HEK293 (cell line): ENCODE results near the gene RPL26.
"Not testable (repeated sequence)": the region's sequence is repeated elsewhere in the genome, so short reads cannot be mapped to it uniquely, and the experiment has no call there.

ENCODE experiments used
- CTCF ChIA-PET: fragments of 350-600 bp; formaldehyde crosslinking; extraction: SDS; loops from one replicate; lab custom pipeline; 2021; ENCODE audit warnings: antibody characterized with exemption; lab: Yijun Ruan, JAX
- POLR2A ChIA-PET: fragments of 300-600 bp; formaldehyde crosslinking; extraction: SDS; loops from one replicate; lab custom pipeline; 2020; ENCODE audit warnings: antibody characterized with exemption, inconsistent platforms; lab: Yijun Ruan, JAX
- H3K27ac ChIP-seq: fragments of 200-500 bp; sonication (Bioruptor generic); 2 replicates; pipeline ENCODE4 v1.5.1; 2014; ENCODE audit warnings: low read depth, low read length, control low read depth, inconsistent platforms; ENCODE audit errors: extremely low read depth
- H3K36me3 ChIP-seq, 2 experiments: fragments of 200-500 bp in 1 of 2; sonication (Bioruptor generic) in 1 of 2; 1 replicate in 1 of 2; 2 replicates in 1 of 2; pipeline ENCODE4 v1.5.1; 2014 to 2017; ENCODE audit warnings: inconsistent platforms in 2 of 2, low read length in 2 of 2; ENCODE audit not compliant: control insufficient read depth in 2 of 2, insufficient read depth in 1 of 2
- H3K4me1 ChIP-seq: fragments of 200-500 bp; sonication (Bioruptor generic); 2 replicates; pipeline ENCODE4 v1.5.1; 2014; ENCODE audit warnings: mild to moderate bottlenecking, low read length, inconsistent platforms; ENCODE audit not compliant: control insufficient read depth, insufficient read depth
- H3K4me3 ChIP-seq: 2 replicates; pipeline ENCODE4 v1.5.1; 2011; ENCODE audit warnings: low read depth, mild to moderate bottlenecking, control low read depth, low read length, moderate library complexity
- H3K9me3 ChIP-seq: fragments of 200-500 bp; sonication (Bioruptor generic); 2 replicates; pipeline ENCODE4 v1.5.1; 2014; ENCODE audit warnings: low read depth, low read length, inconsistent platforms; ENCODE audit not compliant: control insufficient read depth, insufficient read depth
- EGR2 ChIP-seq: fragments of 450-650 bp; formaldehyde crosslinking; IDR thresholded peaks from 2 replicates; pipeline ENCODE4 v1.5.1; 2016; ENCODE audit warnings: low read depth, missing biosample characterization, missing genetic modification characterization
- GLIS1 ChIP-seq: fragments of 450-650 bp; formaldehyde crosslinking; IDR thresholded peaks from 2 replicates; pipeline ENCODE4 v1.5.1; 2016; ENCODE audit warnings: missing biosample characterization, missing genetic modification characterization
- HOXA7 ChIP-seq: sonication (generic); formaldehyde crosslinking; IDR thresholded peaks from 2 replicates; pipeline ENCODE4 v1.8.1; 2022; ENCODE audit warnings: missing genetic modification reagents, borderline replicate concordance
- MZF1 ChIP-seq: fragments of 450-650 bp; formaldehyde crosslinking; IDR thresholded peaks from 2 replicates; pipeline ENCODE4 v1.5.1; 2017; ENCODE audit warnings: missing biosample characterization, missing genetic modification characterization, borderline replicate concordance
- OVOL3 ChIP-seq: fragments of 450-650 bp; formaldehyde crosslinking; IDR thresholded peaks from 2 replicates; pipeline ENCODE4 v1.5.1; 2016; ENCODE audit warnings: missing biosample characterization, missing genetic modification characterization
- YY1 ChIP-seq: fragments of 450-650 bp; formaldehyde crosslinking; IDR thresholded peaks from 2 replicates; pipeline ENCODE4 v1.5.1; 2018; ENCODE audit warnings: missing biosample characterization, missing genetic modification characterization
- ZNF121 ChIP-seq: fragments of 450-650 bp; formaldehyde crosslinking; IDR thresholded peaks from 2 replicates; pipeline ENCODE4 v1.5.1; 2016; ENCODE audit warnings: missing biosample characterization, missing genetic modification characterization
- ZNF155 ChIP-seq: fragments of 450-650 bp; formaldehyde crosslinking; IDR thresholded peaks from 2 replicates; pipeline ENCODE4 v1.5.1; 2016; ENCODE audit warnings: missing biosample characterization, missing genetic modification characterization
- ZNF19 ChIP-seq: fragments of 450-650 bp; formaldehyde crosslinking; IDR thresholded peaks from 2 replicates; pipeline ENCODE4; 2016; ENCODE audit warnings: missing biosample characterization, missing genetic modification characterization, low read depth
- ZNF24 ChIP-seq: fragments of 450-650 bp; formaldehyde crosslinking; IDR thresholded peaks from 2 replicates; pipeline ENCODE4 v1.5.1; 2016; ENCODE audit warnings: missing biosample characterization, missing genetic modification characterization
- ZNF266 ChIP-seq: fragments of 450-650 bp; formaldehyde crosslinking; IDR thresholded peaks from 2 replicates; pipeline ENCODE4 v1.5.1; 2016; ENCODE audit warnings: missing biosample characterization, missing genetic modification characterization, low read depth
- ZNF311 ChIP-seq: fragments of 450-650 bp; formaldehyde crosslinking; IDR thresholded peaks from 2 replicates; pipeline ENCODE4 v1.5.1; 2017; ENCODE audit warnings: missing biosample characterization, missing genetic modification characterization, borderline replicate concordance
- ZNF354C ChIP-seq: fragments of 450-650 bp; formaldehyde crosslinking; IDR thresholded peaks from 2 replicates; pipeline ENCODE4 v1.5.1; 2016; ENCODE audit warnings: missing biosample characterization, missing genetic modification characterization, low read depth, borderline replicate concordance
- ZNF529 ChIP-seq: fragments of 450-650 bp; formaldehyde crosslinking; IDR thresholded peaks from 2 replicates; pipeline ENCODE4 v1.5.1; 2017; ENCODE audit warnings: missing genetic modification characterization, missing biosample characterization; ENCODE audit not compliant: insufficient replicate concordance
- ZNF660 ChIP-seq: fragments of 450-650 bp; IDR thresholded peaks from 2 replicates; pipeline ENCODE4 v1.5.1; 2018; ENCODE audit warnings: missing biosample characterization, mild to moderate bottlenecking, missing genetic modification characterization
- ZNF707 ChIP-seq: fragments of 450-650 bp; formaldehyde crosslinking; IDR thresholded peaks from 2 replicates; pipeline ENCODE4 v1.5.1; 2016; ENCODE audit warnings: missing biosample characterization, missing genetic modification characterization
- ZNF777 ChIP-seq: fragments of 450-650 bp; formaldehyde crosslinking; IDR thresholded peaks from 2 replicates; pipeline ENCODE4 v1.5.1; 2017; ENCODE audit warnings: missing biosample characterization, missing genetic modification characterization, borderline replicate concordance
- TF ChIP-seq, protein P1 (sequence below): fragments of 450-650 bp; formaldehyde crosslinking; IDR thresholded peaks from 2 replicates; pipeline ENCODE4 v1.5.1; 2016; ENCODE audit warnings: missing biosample characterization, missing genetic modification characterization
- TF ChIP-seq, protein P2 (sequence below): fragments of 450-650 bp; formaldehyde crosslinking; IDR thresholded peaks from 2 replicates; pipeline ENCODE4 v1.5.1; 2016; ENCODE audit warnings: missing biosample characterization, missing genetic modification characterization, borderline replicate concordance
- TF ChIP-seq, protein P3 (sequence below): fragments of 450-650 bp; formaldehyde crosslinking; IDR thresholded peaks from 2 replicates; pipeline ENCODE4 v1.5.1; 2016; ENCODE audit warnings: missing biosample characterization, missing genetic modification characterization

RPL26 gene

DNA sequence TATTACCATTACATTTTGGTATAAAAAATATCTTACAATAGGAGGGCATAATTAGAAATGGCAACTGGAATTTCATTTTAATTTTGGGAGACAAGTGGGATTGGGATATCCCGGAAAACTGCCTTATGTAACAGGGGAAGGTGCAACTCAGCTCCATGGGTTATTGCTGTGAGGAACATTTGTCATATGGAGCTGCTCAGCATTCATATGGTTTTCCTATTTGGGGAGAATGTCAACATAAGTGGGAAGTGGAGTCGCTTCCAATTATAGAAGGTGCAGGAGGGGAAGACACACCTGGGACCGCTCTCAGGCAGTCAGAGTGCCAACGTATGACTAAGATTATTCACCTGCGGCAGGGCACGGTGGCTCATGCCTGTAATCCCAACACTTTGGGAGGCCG lies 32.7 kb downstream of the RPL26 start (continued):
- TF ChIP-seq EGR2 (tag by site-specific recombination) (no peak), ZNF660 (tag by site-specific recombination) (no peak), ZNF529 (tag by site-specific recombination) (no peak), ZNF777 (no peak), ZNF354C (tag by site-specific recombination) (no peak)
- TF ChIP-seq, protein P1, sequence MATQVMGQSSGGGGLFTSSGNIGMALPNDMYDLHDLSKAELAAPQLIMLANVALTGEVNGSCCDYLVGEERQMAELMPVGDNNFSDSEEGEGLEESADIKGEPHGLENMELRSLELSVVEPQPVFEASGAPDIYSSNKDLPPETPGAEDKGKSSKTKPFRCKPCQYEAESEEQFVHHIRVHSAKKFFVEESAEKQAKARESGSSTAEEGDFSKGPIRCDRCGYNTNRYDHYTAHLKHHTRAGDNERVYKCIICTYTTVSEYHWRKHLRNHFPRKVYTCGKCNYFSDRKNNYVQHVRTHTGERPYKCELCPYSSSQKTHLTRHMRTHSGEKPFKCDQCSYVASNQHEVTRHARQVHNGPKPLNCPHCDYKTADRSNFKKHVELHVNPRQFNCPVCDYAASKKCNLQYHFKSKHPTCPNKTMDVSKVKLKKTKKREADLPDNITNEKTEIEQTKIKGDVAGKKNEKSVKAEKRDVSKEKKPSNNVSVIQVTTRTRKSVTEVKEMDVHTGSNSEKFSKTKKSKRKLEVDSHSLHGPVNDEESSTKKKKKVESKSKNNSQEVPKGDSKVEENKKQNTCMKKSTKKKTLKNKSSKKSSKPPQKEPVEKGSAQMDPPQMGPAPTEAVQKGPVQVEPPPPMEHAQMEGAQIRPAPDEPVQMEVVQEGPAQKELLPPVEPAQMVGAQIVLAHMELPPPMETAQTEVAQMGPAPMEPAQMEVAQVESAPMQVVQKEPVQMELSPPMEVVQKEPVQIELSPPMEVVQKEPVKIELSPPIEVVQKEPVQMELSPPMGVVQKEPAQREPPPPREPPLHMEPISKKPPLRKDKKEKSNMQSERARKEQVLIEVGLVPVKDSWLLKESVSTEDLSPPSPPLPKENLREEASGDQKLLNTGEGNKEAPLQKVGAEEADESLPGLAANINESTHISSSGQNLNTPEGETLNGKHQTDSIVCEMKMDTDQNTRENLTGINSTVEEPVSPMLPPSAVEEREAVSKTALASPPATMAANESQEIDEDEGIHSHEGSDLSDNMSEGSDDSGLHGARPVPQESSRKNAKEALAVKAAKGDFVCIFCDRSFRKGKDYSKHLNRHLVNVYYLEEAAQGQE (tag by site-specific recombination): no peak

DNA sequence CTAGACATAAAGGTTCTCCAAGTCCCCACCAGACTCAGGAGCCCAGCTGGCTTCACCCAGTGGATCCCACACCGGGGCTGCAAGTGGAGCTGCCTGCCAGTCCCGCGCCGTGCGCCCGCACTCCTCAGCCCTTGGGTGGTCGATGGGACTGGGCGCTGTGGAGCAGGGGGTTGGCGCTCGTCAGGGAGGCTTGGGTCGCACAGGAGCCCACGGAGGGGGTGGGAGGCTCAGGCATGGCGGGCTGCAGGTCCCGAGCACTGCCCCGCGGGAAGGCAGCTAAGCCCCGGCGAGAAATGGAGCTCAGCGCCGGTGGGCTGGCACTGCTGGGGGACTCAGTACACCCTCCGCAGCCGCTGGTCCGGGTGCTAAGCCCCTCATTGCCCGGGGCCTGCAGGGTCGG lies 36.0 kb downstream of the RPL26 start:
- H3K9me3 ChIP-seq, H3K4me3 ChIP-seq, POLR2A ChIA-PET, H3K27ac ChIP-seq, H3K36me3 ChIP-seq, H3K4me1 ChIP-seq: not testable (repeated sequence)
- CTCF ChIA-PET: interaction anchor here (0.6 to 1.3 kb wide), 2 partner anchors 11 to 29 kb away, joined by 3 to 4 read pairs; partner anchors contain the start of gene KRABD2

DNA sequence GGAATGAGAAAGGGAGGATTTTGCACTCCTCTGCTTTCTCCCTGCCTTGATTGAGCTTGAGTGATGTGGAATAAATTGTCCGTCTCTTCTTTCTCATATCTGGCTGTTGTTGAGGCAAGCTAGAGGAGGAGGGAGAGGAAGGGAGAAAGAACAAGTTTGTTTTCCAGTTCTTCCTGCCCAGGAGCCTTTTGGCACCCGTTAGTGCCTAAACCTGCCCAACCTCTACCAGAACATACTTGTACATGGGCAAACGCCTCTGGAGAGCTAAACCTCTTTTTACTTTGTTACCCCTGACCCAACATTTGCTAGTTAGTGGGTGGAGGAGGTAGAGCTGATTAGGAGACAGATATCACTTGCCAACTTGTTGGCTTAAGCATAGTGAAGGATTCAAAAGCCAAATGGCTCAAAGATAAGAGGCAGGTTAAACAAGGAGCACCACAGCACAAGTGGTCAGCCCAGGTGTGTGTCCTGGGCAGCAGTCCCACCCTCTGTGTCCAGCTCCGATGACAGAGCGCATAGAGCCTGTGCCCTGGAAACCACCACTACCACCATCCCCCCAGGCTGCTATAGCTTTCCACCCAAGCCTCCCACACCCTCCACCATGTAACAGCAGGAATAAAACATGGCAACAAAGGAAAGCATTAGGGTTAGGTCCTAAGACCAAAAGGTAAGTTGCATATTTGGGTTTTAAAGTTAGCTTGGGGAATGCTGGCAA lies 36.9 kb downstream of the RPL26 start:
- CTCF ChIA-PET: interaction anchor here (0.6 to 1.3 kb wide), 3 partner anchors 11 to 45 kb away, joined by 3 to 4 read pairs (median 3); partner anchors contain the start of gene KRABD2
- TF ChIP-seq ZNF707 (tag by site-specific recombination): no peak
- TF ChIP-seq YY1 (tag by site-specific recombination): no peak
- no peak for TF ChIP-seq HOXA7 (CRISPR knock-in tag)
- no peak for TF ChIP-seq ZNF266
- TF ChIP-seq MZF1 (tag by site-specific recombination): no peak
- TF ChIP-seq ZNF19 (tag by site-specific recombination): no peak
- TF ChIP-seq, protein P2, sequence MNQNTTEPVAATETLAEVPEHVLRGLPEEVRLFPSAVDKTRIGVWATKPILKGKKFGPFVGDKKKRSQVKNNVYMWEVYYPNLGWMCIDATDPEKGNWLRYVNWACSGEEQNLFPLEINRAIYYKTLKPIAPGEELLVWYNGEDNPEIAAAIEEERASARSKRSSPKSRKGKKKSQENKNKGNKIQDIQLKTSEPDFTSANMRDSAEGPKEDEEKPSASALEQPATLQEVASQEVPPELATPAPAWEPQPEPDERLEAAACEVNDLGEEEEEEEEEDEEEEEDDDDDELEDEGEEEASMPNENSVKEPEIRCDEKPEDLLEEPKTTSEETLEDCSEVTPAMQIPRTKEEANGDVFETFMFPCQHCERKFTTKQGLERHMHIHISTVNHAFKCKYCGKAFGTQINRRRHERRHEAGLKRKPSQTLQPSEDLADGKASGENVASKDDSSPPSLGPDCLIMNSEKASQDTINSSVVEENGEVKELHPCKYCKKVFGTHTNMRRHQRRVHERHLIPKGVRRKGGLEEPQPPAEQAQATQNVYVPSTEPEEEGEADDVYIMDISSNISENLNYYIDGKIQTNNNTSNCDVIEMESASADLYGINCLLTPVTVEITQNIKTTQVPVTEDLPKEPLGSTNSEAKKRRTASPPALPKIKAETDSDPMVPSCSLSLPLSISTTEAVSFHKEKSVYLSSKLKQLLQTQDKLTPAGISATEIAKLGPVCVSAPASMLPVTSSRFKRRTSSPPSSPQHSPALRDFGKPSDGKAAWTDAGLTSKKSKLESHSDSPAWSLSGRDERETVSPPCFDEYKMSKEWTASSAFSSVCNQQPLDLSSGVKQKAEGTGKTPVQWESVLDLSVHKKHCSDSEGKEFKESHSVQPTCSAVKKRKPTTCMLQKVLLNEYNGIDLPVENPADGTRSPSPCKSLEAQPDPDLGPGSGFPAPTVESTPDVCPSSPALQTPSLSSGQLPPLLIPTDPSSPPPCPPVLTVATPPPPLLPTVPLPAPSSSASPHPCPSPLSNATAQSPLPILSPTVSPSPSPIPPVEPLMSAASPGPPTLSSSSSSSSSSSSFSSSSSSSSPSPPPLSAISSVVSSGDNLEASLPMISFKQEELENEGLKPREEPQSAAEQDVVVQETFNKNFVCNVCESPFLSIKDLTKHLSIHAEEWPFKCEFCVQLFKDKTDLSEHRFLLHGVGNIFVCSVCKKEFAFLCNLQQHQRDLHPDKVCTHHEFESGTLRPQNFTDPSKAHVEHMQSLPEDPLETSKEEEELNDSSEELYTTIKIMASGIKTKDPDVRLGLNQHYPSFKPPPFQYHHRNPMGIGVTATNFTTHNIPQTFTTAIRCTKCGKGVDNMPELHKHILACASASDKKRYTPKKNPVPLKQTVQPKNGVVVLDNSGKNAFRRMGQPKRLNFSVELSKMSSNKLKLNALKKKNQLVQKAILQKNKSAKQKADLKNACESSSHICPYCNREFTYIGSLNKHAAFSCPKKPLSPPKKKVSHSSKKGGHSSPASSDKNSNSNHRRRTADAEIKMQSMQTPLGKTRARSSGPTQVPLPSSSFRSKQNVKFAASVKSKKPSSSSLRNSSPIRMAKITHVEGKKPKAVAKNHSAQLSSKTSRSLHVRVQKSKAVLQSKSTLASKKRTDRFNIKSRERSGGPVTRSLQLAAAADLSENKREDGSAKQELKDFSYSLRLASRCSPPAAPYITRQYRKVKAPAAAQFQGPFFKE (tag by site-specific recombination): no peak
- TF ChIP-seq ZNF24 (tag by site-specific recombination): no peak
- no peak for TF ChIP-seq ZNF311 (tag by site-specific recombination)
- no peak for TF ChIP-seq GLIS1 (tag by site-specific recombination)
- no peak for TF ChIP-seq ZNF121 (tag by site-specific recombination)
- no peak for TF ChIP-seq OVOL3 (tag by site-specific recombination)
- no peak for TF ChIP-seq ZNF155 (tag by site-specific recombination)
- TF ChIP-seq, protein P3, sequence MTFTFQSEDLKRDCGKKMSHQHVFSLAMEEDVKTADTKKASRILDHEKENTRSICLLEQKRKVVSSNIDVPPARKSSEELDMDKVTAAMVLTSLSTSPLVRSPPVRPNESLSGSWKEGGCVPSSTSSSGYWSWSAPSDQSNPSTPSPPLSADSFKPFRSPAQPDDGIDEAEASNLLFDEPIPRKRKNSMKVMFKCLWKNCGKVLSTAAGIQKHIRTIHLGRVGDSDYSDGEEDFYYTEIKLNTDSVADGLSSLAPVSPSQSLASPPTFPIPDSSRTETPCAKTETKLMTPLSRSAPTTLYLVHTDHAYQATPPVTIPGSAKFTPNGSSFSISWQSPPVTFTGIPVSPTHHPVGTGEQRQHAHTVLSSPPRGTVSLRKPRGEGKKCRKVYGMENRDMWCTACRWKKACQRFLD (tag by site-specific recombination): no peak
- TF ChIP-seq, all 188 proteins: peak for 0
- POLR2A ChIA-PET: interaction anchor here (0.6 kb wide), 1 partner anchor 100 kb away, joined by 3 read pairs; no protein-coding TSS in a partner anchor

More for the DNA sequence above, 36.9 kb downstream of the RPL26 start:
- no peak overlapping the region for H3K27ac ChIP-seq
- no peaks in the 10 kb centered on the region for H3K4me1 ChIP-seq
- H3K36me3 ChIP-seq: no peaks in the 10 kb centered on the region
- H3K4me3 ChIP-seq: no peak overlapping the region
- H3K9me3 ChIP-seq: no peaks in the 10 kb centered on the region
